ENCODE measurements around the gene BASP1.
"Not testable (repeated sequence)": the region's sequence is repeated elsewhere in the genome, so short reads cannot be mapped to it uniquely, and the experiment has no call there.

BASP1 gene

GRCh38 chr5:17190799-17191391 is 26.5 kb upstream of the BASP1 start:
- FAIRE-seq, result no peak
- no peak for DNase-seq (ENCODE audit: insufficient read length, low spot score)

GRCh38 chr5:17191574-17191973 is 25.9 kb upstream of the BASP1 start:
- not testable (repeated sequence) for DNase-seq (ENCODE audit: insufficient read length, low spot score); FAIRE-seq

GRCh38 chr5:17192191-17192590 is 25.2 kb upstream of the BASP1 start:
- DNase-seq (ENCODE audit: insufficient read length, low spot score) (no peak), FAIRE-seq (no peak)

- DNase-seq (ENCODE audit: insufficient read length, low spot score) (no peak), FAIRE-seq (no peak)
Measured at GRCh38 chr5:17196024-17196423, 21.4 kb upstream of the BASP1 start.

- DNase-seq (ENCODE audit: insufficient read length, low spot score) (no peak), FAIRE-seq (no peak)
Measured at GRCh38 chr5:17196697-17197096, 20.7 kb upstream of the BASP1 start.

- FAIRE-seq (peak; percentile 92), DNase-seq (ENCODE audit: insufficient read length, low spot score) (peak; percentile 88)
Measured at GRCh38 chr5:17203329-17204132, 13.9 kb upstream of the BASP1 start.

GRCh38 chr5:17204133-17204489 is 13.3 kb upstream of the BASP1 start:
- FAIRE-seq, result no peak
- DNase-seq (ENCODE audit: insufficient read length, low spot score), result no peak

- DNase-seq (ENCODE audit: insufficient read length, low spot score) (no peak), FAIRE-seq (no peak)
Measured at GRCh38 chr5:17206021-17206420, 11.4 kb upstream of the BASP1 start.

- DNase-seq (ENCODE audit: insufficient read length, low spot score) (no peak), FAIRE-seq (peak; percentile 42)
Measured at GRCh38 chr5:17212191-17212590, 5.2 kb upstream of the BASP1 start.

GRCh38 chr5:17212996-17213395 is 4.4 kb upstream of the BASP1 start:
- DNase-seq (ENCODE audit: insufficient read length, low spot score) (no peak), FAIRE-seq (no peak)

- no peak for DNase-seq (ENCODE audit: insufficient read length, low spot score)
- FAIRE-seq, result no peak
Measured at GRCh38 chr5:17213938-17214337, 3.5 kb upstream of the BASP1 start.

- no peak for FAIRE-seq
- DNase-seq (ENCODE audit: insufficient read length, low spot score), result no peak
Measured at GRCh38 chr5:17214893-17215292, 2.5 kb upstream of the BASP1 start.

GRCh38 chr5:17215361-17215760 is 2.1 kb upstream of the BASP1 start:
- DNase-seq (ENCODE audit: insufficient read length, low spot score) (no peak), FAIRE-seq (peak; percentile 81)

GRCh38 chr5:17216176-17216973 is 1.1 kb upstream of the BASP1 start:
- peak; percentile 95 for FAIRE-seq

GRCh38 chr5:17216974-17217492 is 398 bp upstream of the BASP1 start:
- FAIRE-seq (no peak), DNase-seq (ENCODE audit: insufficient read length, low spot score) (peak; percentile 83)

More at GRCh38 chr5:17216176-17216973, 1.1 kb upstream of the BASP1 start:
- DNase-seq (ENCODE audit: insufficient read length, low spot score), result peak; percentile 89

- no peak for DNase-seq (ENCODE audit: insufficient read length, low spot score)
Measured at GRCh38 chr5:17218353-17219005, 1.0 kb downstream of the BASP1 start.

GRCh38 chr5:17219006-17219422 is 1.6 kb downstream of the BASP1 start:
- DNase-seq (ENCODE audit: insufficient read length, low spot score) (peak; percentile 45), FAIRE-seq (no peak)

More at GRCh38 chr5:17218353-17219005, 1.0 kb downstream of the BASP1 start:
- FAIRE-seq, result peak; percentile 79

- FAIRE-seq (no peak), DNase-seq (ENCODE audit: insufficient read length, low spot score) (no peak)
Measured at GRCh38 chr5:17219469-17219868, 2.0 kb downstream of the BASP1 start.

- DNase-seq (ENCODE audit: insufficient read length, low spot score), result no peak
- no peak for FAIRE-seq
Measured at GRCh38 chr5:17219992-17220391, 2.6 kb downstream of the BASP1 start.

GRCh38 chr5:17220469-17220868 is 3.0 kb downstream of the BASP1 start:
- FAIRE-seq, result no peak
- DNase-seq (ENCODE audit: insufficient read length, low spot score), result no peak

All from HTR-8/SVneo (cell line).